ENCODE results near the gene MNDA.
"Not testable (repeated sequence)": the region's sequence is repeated elsewhere in the genome, so short reads cannot be mapped to it uniquely, and the experiment has no call there.

Gene MNDA

GRCh38 chr1:158840236-158840635 lies 9.1 kb downstream of the MNDA start:
- no peak for DNase-seq

GRCh38 chr1:158864595-158864994 lies 33.4 kb downstream of the MNDA start:
- DNase-seq, result no peak

GRCh38 chr1:158870438-158870837 lies 39.3 kb downstream of the MNDA start:
- DNase-seq, result not testable (repeated sequence)

GRCh38 chr1:158873141-158873540 lies 42.0 kb downstream of the MNDA start:
- no peak for DNase-seq

- no peak for DNase-seq
Observed at GRCh38 chr1:158893654-158894053, 62.5 kb downstream of the MNDA start.

- DNase-seq, result no peak
Observed at GRCh38 chr1:158898722-158899121, 67.6 kb downstream of the MNDA start.
